ENCODE measurements around the gene ATP6V0A1.
"Not testable (repeated sequence)": the region's sequence is repeated elsewhere in the genome, so short reads cannot be mapped to it uniquely, and the experiment has no call there.

The ATP6V0A1 gene

DNA sequence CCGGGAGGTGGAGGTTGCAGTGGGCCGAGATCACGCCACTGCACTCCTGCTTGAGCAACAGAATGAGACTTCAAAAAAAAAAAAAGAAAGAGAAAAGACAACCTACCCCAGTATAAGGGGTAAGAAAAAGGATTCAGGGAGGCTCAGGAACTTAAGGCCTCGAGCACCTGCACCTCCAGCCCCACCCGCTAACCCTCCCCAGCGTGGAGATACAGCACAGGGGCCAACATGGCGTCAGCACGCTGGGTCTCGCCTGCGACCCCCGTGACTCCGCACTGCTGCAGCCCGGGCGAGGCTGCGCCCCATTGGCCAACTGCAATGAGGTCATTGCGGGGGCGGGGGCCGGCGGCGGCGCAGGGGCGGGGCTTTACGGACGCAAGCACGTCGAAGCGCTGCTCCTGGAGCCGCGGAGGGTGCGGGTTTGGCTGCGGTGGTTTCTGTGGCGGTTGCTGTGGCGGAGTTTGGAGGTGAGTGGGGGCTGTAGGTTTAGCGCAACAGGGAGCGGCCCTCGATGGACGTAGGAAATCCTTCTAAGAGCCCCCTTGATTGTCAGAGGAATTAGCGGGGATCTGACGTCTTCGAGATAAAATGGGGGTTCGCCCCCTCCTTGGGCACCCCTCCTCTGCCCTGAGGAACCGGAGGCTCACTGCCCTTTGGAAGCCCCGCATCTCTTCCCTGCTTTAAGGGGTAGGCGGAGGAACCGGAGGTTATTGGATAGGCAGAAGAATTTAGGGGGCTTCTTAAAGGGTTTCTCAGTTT is at the start of gene ATP6V0A1:
ATP6V0A1 (plus strand) TSS at position 382 of the 759 bp plus-strand sequence. CDS start 2,017 bp downstream, outside the sequence.
- peak; percentile 32 for DNase-seq

DNA sequence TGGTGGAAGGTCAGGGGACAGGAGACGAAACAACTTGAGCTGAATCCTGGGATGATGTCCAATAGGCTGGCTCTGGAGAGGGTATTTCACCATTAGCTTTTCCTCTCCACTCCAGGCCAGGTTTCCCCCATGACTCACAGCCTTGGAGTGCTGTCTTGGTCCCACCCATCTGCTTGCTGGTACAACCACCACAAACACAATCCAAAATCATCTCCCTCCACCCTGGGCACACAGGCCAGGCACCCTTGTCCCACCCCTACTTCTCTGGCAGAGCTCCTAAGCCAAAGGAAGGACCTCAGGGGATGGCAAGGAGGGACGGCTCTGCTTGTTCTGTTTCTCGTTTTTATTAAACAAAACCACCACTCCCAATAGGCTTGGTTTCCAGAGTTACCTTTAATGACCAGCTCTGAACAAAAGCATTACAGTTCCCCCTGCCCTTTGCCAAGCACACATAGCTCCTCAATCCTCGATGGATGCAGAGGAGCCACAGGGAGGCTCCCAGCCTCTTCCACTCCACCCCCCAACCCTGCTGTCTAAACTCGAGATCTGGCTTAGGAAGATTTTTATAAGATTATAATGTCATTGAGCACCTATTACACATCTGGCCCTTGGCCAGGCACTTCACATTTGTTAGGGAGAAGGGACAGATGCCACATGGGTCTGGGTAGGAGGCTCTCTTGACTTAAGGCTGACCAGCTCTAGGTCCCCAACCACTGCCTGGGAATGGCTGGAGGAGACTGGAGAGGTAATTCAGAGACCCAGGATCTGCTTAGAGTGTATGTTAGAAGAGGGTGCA is 49.0 kb upstream of the ATP6V0A1 start:
- no peak for DNase-seq

- no peak for DNase-seq
Measured at GRCh38 chr17:42410319-42410685, 48.4 kb upstream of the ATP6V0A1 start.

- DNase-seq, result no peak
Measured at GRCh38 chr17:42411361-42411760, 47.3 kb upstream of the ATP6V0A1 start.

DNA sequence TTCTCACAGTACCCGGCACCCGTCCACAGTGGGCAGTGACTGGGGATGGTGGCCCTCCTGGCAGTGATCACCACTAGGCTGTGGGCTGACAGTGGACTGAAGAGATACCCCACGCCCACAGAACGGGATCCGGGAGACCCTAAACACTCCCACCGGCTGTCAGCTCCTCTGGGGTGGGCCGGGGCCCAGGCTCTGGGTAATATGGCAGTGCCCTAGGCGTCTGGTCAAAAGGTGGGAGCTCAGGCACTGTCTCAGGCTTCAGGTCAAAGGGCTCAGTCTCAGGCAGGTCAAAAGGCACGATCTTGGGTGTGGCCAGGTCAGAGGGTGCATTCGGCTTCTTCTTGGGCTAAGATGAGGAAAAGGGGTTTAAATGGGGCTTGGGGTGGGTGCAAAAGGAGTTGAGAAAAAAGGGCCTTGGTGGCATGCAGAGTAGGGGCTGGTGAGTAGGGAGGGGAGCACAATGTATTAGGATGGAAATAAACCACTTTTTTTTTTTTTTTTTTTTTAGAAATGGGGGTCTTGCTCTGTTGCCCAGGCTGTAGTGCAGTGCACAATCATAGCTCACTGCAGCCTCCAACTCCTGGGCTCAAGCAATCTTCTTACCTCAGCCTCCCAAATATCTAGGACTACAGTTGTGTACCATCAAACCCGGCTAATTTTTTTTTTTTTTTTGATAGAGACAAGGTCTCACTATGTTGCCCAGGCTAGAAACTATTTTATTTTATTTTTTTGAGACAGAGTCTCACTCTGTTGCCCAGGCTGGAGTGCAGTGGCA is 46.6 kb upstream of the ATP6V0A1 start:
- no peak for DNase-seq

DNA sequence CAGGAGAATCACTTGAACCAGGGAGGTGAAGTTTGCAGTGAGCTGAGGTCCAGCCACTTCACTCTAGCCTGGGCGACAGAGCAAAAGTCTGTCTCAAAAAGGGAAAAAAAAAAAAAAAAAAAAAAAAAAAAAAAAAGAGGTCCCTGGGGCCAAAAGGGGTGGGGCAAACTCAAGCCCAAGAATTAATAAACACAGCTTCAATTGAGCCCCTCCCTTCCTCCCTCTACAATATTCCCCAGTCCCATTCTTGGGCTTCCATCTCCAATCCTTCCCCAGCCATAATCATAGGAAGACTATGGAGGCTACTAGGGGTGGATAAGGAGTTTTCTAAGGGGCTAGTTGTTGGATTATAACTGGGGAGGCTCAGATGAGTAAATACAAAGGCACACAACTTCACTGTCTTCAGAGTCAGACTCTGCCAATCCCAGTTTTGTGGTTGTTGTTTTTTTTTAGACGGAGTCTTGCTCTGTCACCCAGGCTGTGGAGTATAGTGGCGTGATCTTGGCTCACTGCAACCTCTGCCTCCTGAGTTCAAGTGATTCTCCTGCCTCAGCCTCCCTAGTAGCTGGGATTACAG is 45.1 kb upstream of the ATP6V0A1 start:
- no peak for DNase-seq

DNA sequence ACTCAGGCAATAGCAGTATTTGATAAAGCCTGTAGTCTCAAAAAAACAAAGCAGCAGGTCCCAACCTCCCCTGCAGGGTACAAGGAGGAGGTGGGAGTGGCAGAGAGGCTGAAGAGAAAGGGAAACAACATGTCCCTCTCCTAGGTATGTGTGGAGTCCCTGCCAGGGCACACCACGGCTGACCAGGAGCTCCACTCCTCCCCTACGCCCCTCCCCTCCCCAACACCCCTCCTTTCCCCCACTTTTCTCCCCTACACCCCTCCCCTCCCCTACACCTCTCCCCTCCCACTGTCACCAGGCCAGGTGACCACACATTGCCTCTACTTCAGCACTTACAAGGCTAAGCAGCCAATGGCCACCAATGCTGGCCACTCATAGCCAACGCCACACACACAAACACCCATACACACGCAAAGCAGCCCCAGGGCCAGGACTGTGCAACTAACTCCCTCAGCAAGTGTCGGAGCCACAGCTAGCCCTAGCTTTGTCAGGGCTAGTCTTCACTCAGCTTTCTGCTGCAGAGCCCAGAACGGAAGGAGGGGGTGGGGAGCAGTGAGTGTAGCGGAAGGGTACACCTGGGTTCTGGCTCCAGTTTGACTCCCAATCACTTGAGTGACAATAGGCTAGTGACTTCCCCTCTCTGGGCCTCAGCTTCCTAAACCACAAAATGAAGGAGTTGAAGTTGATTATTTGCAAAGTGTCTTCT is 43.8 kb upstream of the ATP6V0A1 start:
- DNase-seq, result no peak

- not testable (repeated sequence) for DNase-seq
Measured at GRCh38 chr17:42417981-42418380, 40.7 kb upstream of the ATP6V0A1 start.

DNA sequence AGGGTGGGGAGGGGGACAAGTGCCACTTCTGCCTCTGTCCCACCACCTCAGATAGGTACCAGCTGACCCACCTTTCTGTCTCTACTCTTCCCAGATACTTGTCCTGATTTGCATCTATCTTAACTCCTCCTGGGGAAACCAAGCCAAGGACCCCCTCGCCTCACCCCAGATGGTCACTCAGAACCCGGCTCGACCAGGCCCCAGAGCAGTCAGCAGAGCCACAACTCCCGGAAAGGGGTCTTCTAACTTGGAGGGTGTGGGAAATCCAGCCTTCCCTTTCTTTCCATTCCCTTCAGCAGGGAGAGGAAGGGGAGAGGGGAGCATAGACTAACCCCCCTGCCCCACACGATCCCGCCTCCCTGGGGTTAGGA is 37.6 kb upstream of the ATP6V0A1 start:
- no peak for DNase-seq

GRCh38 chr17:42421507-42422338 is 37.0 kb upstream of the ATP6V0A1 start:
- no peak for DNase-seq

DNA sequence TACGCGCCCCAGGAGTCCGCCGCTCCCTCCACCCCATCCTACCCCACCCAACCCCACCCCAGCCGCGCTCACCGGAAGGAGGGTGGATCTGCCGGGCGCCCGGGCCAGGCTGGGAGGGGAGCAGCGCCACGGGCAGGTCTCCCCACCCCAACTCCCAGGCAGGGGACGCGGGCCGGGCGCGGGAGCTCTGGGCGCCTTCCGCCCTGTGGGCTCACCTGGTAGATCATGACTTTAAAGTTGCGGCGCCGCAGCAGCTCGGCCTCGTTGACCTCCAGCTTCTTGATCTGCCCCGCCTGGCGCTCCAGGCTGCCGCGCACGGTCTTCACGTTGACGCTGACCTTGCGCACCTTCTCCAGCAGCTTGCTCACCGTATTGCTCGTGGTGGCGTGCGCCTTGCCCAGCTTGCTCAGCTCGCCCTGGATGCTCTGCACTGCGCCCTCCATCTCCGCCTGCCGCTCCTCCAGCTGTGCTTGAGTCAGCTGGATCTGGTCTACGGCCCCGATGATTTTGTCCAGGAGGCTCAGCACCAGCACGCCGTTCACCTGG is 36.2 kb upstream of the ATP6V0A1 start:
- DNase-seq, result no peak

DNA sequence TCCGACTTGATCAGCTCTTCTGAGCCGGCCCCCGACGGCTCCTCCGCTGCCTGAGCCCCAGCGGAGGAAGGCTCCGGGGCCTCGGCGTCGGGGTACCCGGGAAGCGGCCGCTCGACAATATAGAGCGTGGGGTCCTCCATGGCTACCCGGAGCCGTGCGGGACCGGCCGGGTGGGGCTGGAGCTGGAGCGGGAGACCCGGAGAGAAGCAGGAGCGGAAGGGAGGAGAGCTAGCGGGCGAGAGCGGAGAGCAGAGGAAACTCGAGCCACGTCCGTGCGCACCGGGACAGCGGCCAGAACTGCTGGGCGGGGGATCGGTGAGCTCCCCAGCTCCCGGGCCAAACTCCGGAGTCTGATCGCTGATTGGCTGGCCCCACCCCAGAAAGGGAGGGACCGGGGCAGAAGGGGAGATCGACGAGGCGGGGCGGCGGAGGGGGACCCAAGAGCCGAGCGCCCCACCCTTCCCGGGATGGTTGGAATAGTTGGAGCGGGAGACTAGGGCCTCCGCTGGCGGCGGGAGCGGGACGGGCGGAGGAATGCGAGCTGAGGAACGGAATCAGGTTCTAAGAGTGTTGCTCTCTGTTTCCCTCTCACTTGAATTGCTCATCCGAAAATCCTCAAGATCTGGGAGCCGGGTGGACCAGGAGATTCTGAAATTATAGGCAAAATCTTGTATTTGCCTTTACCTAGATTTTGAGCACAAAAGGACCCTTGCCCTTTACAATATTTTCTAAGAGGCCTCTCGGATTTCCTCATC is 35.5 kb upstream of the ATP6V0A1 start, which contains the start of gene CAVIN1:
CAVIN1 (minus strand) TSS at position 299 of the 755 bp plus-strand sequence; CDS start at position 140, 159 bp downstream.
- peak; percentile 19 for DNase-seq

GRCh38 chr17:42423766-42424165 is 34.9 kb upstream of the ATP6V0A1 start:
- DNase-seq, result no peak

- no peak for DNase-seq
Measured at GRCh38 chr17:42424991-42425610, 33.6 kb upstream of the ATP6V0A1 start.

DNA sequence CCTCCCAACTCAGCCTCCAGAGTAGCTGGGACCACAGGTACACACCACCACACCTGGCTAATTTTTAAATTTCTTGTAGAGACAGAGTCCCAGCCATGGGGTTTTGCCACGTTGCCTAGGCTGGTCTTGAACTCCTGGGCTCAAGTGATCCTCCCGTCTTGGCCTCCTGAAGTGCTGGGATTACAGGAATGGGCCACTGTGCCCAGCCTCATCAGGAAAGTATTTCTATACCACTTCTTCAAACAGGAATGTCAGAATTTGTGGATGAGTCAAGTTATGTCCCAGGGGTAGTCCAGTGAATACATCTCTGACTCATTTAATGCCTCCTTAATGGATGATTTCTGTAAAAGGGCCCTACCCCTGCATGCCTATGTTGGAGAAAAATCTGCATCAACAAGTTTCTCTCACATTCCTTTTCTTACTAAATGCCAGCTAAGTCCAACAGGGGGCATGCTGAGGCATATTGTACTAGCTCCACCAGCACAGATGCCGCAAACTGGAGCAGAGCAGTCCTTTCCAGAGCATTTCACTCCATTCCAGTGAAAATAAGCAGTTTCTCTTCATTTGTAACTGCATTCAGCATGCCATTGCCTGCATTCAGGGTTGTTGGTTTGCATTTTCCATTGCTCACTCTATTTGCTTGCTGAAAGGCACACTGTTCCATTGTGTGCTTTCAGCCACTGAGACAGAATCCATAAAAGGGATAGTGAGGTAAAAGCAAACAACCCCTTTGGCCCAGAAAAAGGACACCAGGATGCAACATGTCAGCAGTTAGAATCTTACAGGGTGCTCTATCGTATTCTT is 30.3 kb upstream of the ATP6V0A1 start:
- no peak for DNase-seq

GRCh38 chr17:42429726-42430447 is 28.8 kb upstream of the ATP6V0A1 start:
- DNase-seq, result no peak

DNA sequence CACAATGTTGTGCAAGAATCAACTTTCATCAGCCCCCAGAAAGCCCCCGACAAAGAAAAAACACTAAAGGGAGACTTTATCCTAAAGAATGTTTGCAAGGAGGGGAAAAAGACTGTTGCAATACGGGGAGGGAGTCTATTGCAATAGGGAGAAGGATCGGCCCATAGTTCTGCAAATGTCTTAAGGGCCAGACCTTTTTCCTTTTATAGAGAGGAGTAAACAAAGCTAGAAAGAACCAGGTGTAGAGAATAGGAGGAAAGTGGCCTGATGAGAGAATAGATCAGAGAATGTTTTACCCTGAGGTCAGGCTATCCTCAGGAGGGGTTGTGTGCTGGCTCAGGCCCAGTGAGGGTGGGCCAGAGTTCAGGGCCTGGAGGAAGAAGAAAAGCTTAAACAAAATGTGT is 26.9 kb upstream of the ATP6V0A1 start:
- DNase-seq, result no peak

DNA sequence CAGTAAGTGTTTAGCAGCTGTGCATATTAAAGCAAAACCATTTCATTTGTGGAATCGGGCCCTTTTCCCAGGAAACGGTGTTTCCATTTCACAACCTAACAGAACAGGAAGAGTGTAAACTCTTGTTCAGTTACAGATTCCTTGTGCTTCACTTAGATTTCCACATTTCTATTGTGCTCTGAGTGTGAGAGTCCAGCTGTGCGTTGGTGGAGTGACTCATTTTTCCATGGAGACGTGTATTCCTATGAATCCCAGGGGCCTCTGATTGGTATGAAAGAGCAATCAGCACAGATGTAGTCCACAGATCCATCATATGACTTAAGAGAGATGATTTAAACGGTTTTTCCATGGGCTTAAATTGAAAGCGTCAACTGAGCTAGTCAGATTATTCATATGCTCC is 22.3 kb upstream of the ATP6V0A1 start:
- DNase-seq, result no peak

All from NCI-H2029 treated with DMSO at 0.1 percent for 48 hours (cell line).